KMS-11 (cell line): Measurements from ENCODE around the gene RRBP1.

Experiments used
- H2AFZ ChIP-seq: fragments of 200-600 bp; sonication (generic); 2 replicates; pipeline ENCODE4 v1.6.1; 2016; ENCODE audit warnings: antibody characterized with exemption, mixed run types, low read depth
- H3K27ac ChIP-seq: fragments of 200-600 bp; sonication (generic); 2 replicates; pipeline ENCODE4 v1.6.1; 2016; ENCODE audit warnings: mild to moderate bottlenecking, mixed run types
- H3K27me3 ChIP-seq: fragments of 200-600 bp; sonication (generic); 2 replicates; pipeline ENCODE4 v1.6.1; 2017; ENCODE audit warnings: mild to moderate bottlenecking, low read depth, mixed run types, moderate library complexity; ENCODE audit not compliant: insufficient read depth
- H3K36me3 ChIP-seq: fragments of 200-600 bp; sonication (generic); 2 replicates; pipeline ENCODE4 v1.6.1; 2017; ENCODE audit warnings: mild to moderate bottlenecking, mixed run types; ENCODE audit not compliant: insufficient read depth
- H3K4me1 ChIP-seq: fragments of 200-600 bp; sonication (generic); 2 replicates; pipeline ENCODE4 v1.6.1; 2016; ENCODE audit warnings: mild to moderate bottlenecking, low read depth, mixed run types; ENCODE audit not compliant: poor library complexity, severe bottlenecking
- H3K4me2 ChIP-seq: fragments of 200-600 bp; sonication (generic); 2 replicates; pipeline ENCODE4 v1.7.0; 2016; ENCODE audit warnings: mild to moderate bottlenecking, mixed run types
- H3K4me3 ChIP-seq: fragments of 200-600 bp; sonication (generic); IDR thresholded peaks from 2 replicates; pipeline ENCODE4 v1.6.1; 2017; ENCODE audit warnings: low read depth, low read length, mixed read lengths; ENCODE audit not compliant: insufficient read depth
- H3K79me2 ChIP-seq: fragments of 200-600 bp; sonication (generic); 2 replicates; pipeline ENCODE4 v1.6.1; 2016; ENCODE audit warnings: low read depth, mixed run types; ENCODE audit not compliant: insufficient read depth
- H3K9ac ChIP-seq: fragments of 200-600 bp; sonication (generic); 2 replicates; pipeline ENCODE4 v1.6.1; 2016; ENCODE audit warnings: mild to moderate bottlenecking, mixed run types
- H4K20me1 ChIP-seq: fragments of 200-600 bp; sonication (generic); 2 replicates; pipeline ENCODE4 v1.6.1; 2016; ENCODE audit warnings: mild to moderate bottlenecking, mixed run types; ENCODE audit not compliant: insufficient read depth
- CTCF ChIP-seq: fragments of 200-600 bp; sonication (generic); conservative IDR thresholded peaks from 2 replicates; pipeline ENCODE4 v1.6.1; 2017; ENCODE audit warnings: low read depth, mild to moderate bottlenecking, antibody characterized with exemption, low read length, moderate library complexity, mixed read lengths

The RRBP1 gene

GRCh38 chr20:17629025-17629424 lies 53.0 kb downstream of the RRBP1 start:
- Histone ChIP-seq H3K4me3 (no peak overlapping the region), H2AFZ (no peak overlapping the region), H3K27ac (no peak overlapping the region), H3K27me3 (no peaks in the 10 kb centered on the region), H3K4me1 (no peaks in the 10 kb centered on the region), H3K9ac (no peak overlapping the region), H4K20me1 (no peaks in the 10 kb centered on the region), H3K79me2 (no peaks in the 10 kb centered on the region), H3K4me2 (no peak overlapping the region), H3K36me3 (no peaks in the 10 kb centered on the region)
- no peak for TF ChIP-seq CTCF

- H4K20me1 ChIP-seq = no peaks in the 10 kb centered on the region
- H3K4me3 ChIP-seq = no peak overlapping the region
- no peak for TF ChIP-seq CTCF
- no peaks in the 10 kb centered on the region for H3K79me2 ChIP-seq
- no peak overlapping the region for H3K4me2 ChIP-seq
- no peak overlapping the region for H2AFZ ChIP-seq
- no peak overlapping the region for H3K9ac ChIP-seq
- no peaks in the 10 kb centered on the region for H3K36me3 ChIP-seq
- no peaks in the 10 kb centered on the region for H3K4me1 ChIP-seq
- no peak overlapping the region for H3K27ac ChIP-seq
- H3K27me3 ChIP-seq = no peaks in the 10 kb centered on the region
These were observed 53.8 kb downstream of the RRBP1 start for GRCh38 chr20:17628101-17628841.

GRCh38 chr20:17627101-17627955 lies 54.7 kb downstream of the RRBP1 start:
- TF ChIP-seq CTCF = no peak
- Histone ChIP-seq H4K20me1 (no peaks in the 10 kb centered on the region), H3K36me3 (no peaks in the 10 kb centered on the region), H3K4me3 (no peak overlapping the region), H3K27me3 (no peaks in the 10 kb centered on the region), H2AFZ (no peak overlapping the region), H3K4me1 (no peaks in the 10 kb centered on the region), H3K79me2 (no peaks in the 10 kb centered on the region), H3K9ac (no peak overlapping the region), H3K4me2 (no peak overlapping the region), H3K27ac (no peak overlapping the region)

GRCh38 chr20:17626217-17627007 lies 55.6 kb downstream of the RRBP1 start:
- Histone ChIP-seq H3K4me1 (no peaks in the 10 kb centered on the region), H4K20me1 (no peaks in the 10 kb centered on the region), H3K36me3 (no peaks in the 10 kb centered on the region), H3K4me3 (no peak overlapping the region), H3K79me2 (no peaks in the 10 kb centered on the region), H3K9ac (no peak overlapping the region), H2AFZ (no peak overlapping the region), H3K27ac (no peak overlapping the region), H3K4me2 (no peak overlapping the region), H3K27me3 (no peaks in the 10 kb centered on the region)
- no peak for TF ChIP-seq CTCF
